Liver (tissue), 9 donors: Measurements from ENCODE around the gene SPAG16. TPM values are rescaled to one million over a fixed set of nuclear protein-coding genes. Genes with fewer than 3 reads are reported as not detected.

ENCODE experiments used
- DNase-seq: peaks from one replicate; pipeline ENCODE4 v3.0.0-alpha.2; 2017; ENCODE audit warnings: low spot score
- H3K27ac ChIP-seq, 2 donors: one replicate each; pipeline ENCODE4 v1.7.0; 2013; ENCODE audit warnings: inconsistent platforms in 2 of 2, low read length in 2 of 2, control low read depth in 1 of 2, low read depth in 1 of 2, mild to moderate bottlenecking in 1 of 2
- H3K27me3 ChIP-seq, 4 donors: one replicate each; pipeline versions ENCODE4 v1.6.1 to v1.7.0; 2013; ENCODE audit warnings: low read length in 3 of 4, inconsistent platforms in 1 of 4, mild to moderate bottlenecking in 1 of 4, moderate library complexity in 1 of 4; ENCODE audit not compliant: control insufficient read depth in 4 of 4, insufficient read depth in 4 of 4
- H3K36me3 ChIP-seq, 4 donors: one replicate each; pipeline versions ENCODE4 v1.6.1 to v1.7.0; 2013; ENCODE audit warnings: low read length in 3 of 4, mild to moderate bottlenecking in 3 of 4, low read depth in 1 of 4, moderate library complexity in 1 of 4; ENCODE audit not compliant: control insufficient read depth in 4 of 4, insufficient read depth in 3 of 4
- H3K4me1 ChIP-seq, 4 donors: one replicate each; pipeline versions ENCODE4 v1.6.1 to v1.7.0; 2013; ENCODE audit warnings: low read length in 3 of 4, mild to moderate bottlenecking in 3 of 4, moderate library complexity in 1 of 4; ENCODE audit not compliant: control insufficient read depth in 4 of 4, insufficient read depth in 4 of 4
- H3K4me3 ChIP-seq, 3 donors: one replicate each; pipeline versions ENCODE4 v1.6.1 to v1.7.0; 2013; ENCODE audit warnings: low read length in 3 of 3, control low read depth in 1 of 3, low read depth in 1 of 3, mild to moderate bottlenecking in 1 of 3
- H3K9ac ChIP-seq, 2 donors: one replicate each; pipeline ENCODE4 v1.7.0; 2013; ENCODE audit warnings: low read length in 2 of 2, mild to moderate bottlenecking in 2 of 2, moderate library complexity in 2 of 2, control low read depth in 1 of 2, low read depth in 1 of 2
- H3K9me3 ChIP-seq, 4 donors: one replicate each; pipeline versions ENCODE4 v1.6.1 to v1.7.0; 2013; ENCODE audit warnings: low read length in 3 of 4; ENCODE audit not compliant: control insufficient read depth in 4 of 4
- ATF3 ChIP-seq: IDR thresholded peaks from 2 replicates; pipeline ENCODE4 v1.6.1; 2016; ENCODE audit warnings: antibody characterized with exemption
- CTCF ChIP-seq: fragments of 150-350 bp; IDR thresholded peaks from 2 replicates; pipeline ENCODE4 v1.5.1; 2017; ENCODE audit warnings: improper control_type of control experiment, low read depth, low read length; ENCODE audit not compliant: missing input control
- FOXA1 ChIP-seq: IDR thresholded peaks from 2 replicates; pipeline ENCODE4 v1.6.1; 2016; ENCODE audit warnings: antibody characterized with exemption
- FOXA2 ChIP-seq: IDR thresholded peaks from 2 replicates; pipeline ENCODE4 v1.6.1; 2016; ENCODE audit warnings: antibody characterized with exemption
- GABPA ChIP-seq, 2 donors: IDR thresholded peaks in 1 of 2; conservative IDR thresholded peaks in 1 of 2; 2 replicates each; pipeline ENCODE4 v1.6.1; 2016; ENCODE audit warnings: antibody characterized with exemption in 2 of 2, mild to moderate bottlenecking in 1 of 2, moderate library complexity in 1 of 2
- HNF4A ChIP-seq, 2 donors: conservative IDR thresholded peaks; 2 replicates each; pipeline ENCODE4 v1.6.1; 2016; ENCODE audit warnings: antibody characterized with exemption in 2 of 2, mild to moderate bottlenecking in 2 of 2
- HNF4G ChIP-seq: IDR thresholded peaks from 2 replicates; pipeline ENCODE4 v1.6.1; 2016; ENCODE audit warnings: antibody characterized with exemption
- JUND ChIP-seq, 2 donors: IDR thresholded peaks; 2 replicates each; pipeline ENCODE4 v1.6.1; 2016; ENCODE audit warnings: antibody characterized with exemption in 2 of 2
- MAX ChIP-seq: IDR thresholded peaks from 2 replicates; pipeline ENCODE4 v1.6.1; 2016; ENCODE audit warnings: antibody characterized with exemption
- NR2F2 ChIP-seq: IDR thresholded peaks from 2 replicates; pipeline ENCODE4 v1.6.1; 2016; ENCODE audit warnings: antibody characterized with exemption
- RAD21 ChIP-seq, 2 donors: IDR thresholded peaks; 2 replicates each; pipeline ENCODE4 v1.6.1; 2016; ENCODE audit warnings: antibody characterized with exemption in 2 of 2, mild to moderate bottlenecking in 2 of 2
- RXRA ChIP-seq, 2 donors: IDR thresholded peaks; 2 replicates each; pipeline ENCODE4 v1.6.1; 2017 to 2018; ENCODE audit warnings: antibody characterized with exemption in 2 of 2, mild to moderate bottlenecking in 1 of 2
- SP1 ChIP-seq: IDR thresholded peaks from 2 replicates; pipeline ENCODE4 v1.6.1; 2018; ENCODE audit warnings: antibody characterized with exemption, mild to moderate bottlenecking
- YY1 ChIP-seq: IDR thresholded peaks from 2 replicates; pipeline ENCODE4 v1.6.1; 2016; ENCODE audit warnings: antibody characterized with exemption, mild to moderate bottlenecking
- ZBTB33 ChIP-seq: IDR thresholded peaks from 2 replicates; pipeline ENCODE4 v1.6.1; 2016; ENCODE audit warnings: antibody characterized with exemption
- WGBS: extraction: QIAGEN DNeasy Blood & Tissue Kit; methylation state at CpG from one replicate; pipeline ENCODE4 v1.1.7; 2013; 5-methylcytosine and 5-hydroxymethylcytosine counted together
- polyA plus RNA-seq, 2 donors: library from polyadenylated mRNA; stranded (reverse) in 1 of 2; unstranded in 1 of 2; fragments of 200-250 nt in 1 of 2; fragments of >200 nt in 1 of 2; fragmentation: Nextera tagmentation in 1 of 2; extraction: Ambion mirVana in 1 of 2; gene quantifications; one replicate each; pipeline versions ENCODE4 v1.2.1 to v1.2.3, GENCODE V29; 2013 to 2015
- total RNA-seq, 2 donors: library from RNA; depleted of rRNA; stranded (reverse); fragments of >200 nt; gene quantifications; one replicate each; pipeline ENCODE4 v1.2.3, GENCODE V29; 2014
- donor health status: healthy.
- donor health status: healthy.
- donor health status: healthy.
- donor health status: healthy.
- donor health status: healthy.

Gene SPAG16
- total and polyA plus RNA-seq, 4 donors = 6.4 to 12.7 (median 11.4) TPM

GRCh38 chr2:213980883-213981282 is 696.6 kb downstream of the SPAG16 start:
- TF ChIP-seq SP1 (no peak), NR2F2 (no peak), CTCF (no peak), ATF3 (no peak)
- Histone ChIP-seq H3K27me3 (no peaks in the 10 kb centered on the region), H3K9ac (no peak overlapping the region), H3K4me3 (no peak overlapping the region), H3K9me3 (no peaks in the 10 kb centered on the region), H3K36me3 (no peaks in the 10 kb centered on the region), H3K4me1 (no peaks in the 10 kb centered on the region), H3K27ac (no peak overlapping the region)
- no peak for DNase-seq
- WGBS = 69% methylated on average over 3 of the region's 3 CpGs

GRCh38 chr2:213989207-213989606 is 704.9 kb downstream of the SPAG16 start:
- H3K27me3 ChIP-seq = no peaks in the 10 kb centered on the region
- no peak overlapping the region for H3K27ac ChIP-seq
- H3K36me3 ChIP-seq = no peaks in the 10 kb centered on the region
- H3K9me3 ChIP-seq = no peaks in the 10 kb centered on the region
- 88% methylated on average over 3 of the region's 3 CpGs for WGBS
- H3K4me3 ChIP-seq = no peak overlapping the region
- TF ChIP-seq ATF3 = no peak
- TF ChIP-seq MAX = no peak
- no peak for TF ChIP-seq FOXA1
- no peak for TF ChIP-seq RAD21 (IDR thresholded peaks at IDR 0.05)
- no peak for TF ChIP-seq GABPA (IDR thresholded peaks at IDR 0.05 in 1 of 2, conservative IDR thresholded peaks at IDR 0.05 in 1 of 2)
- TF ChIP-seq RXRA (IDR thresholded peaks at IDR 0.05) = no peak
- no peak for TF ChIP-seq CTCF
- no peak for TF ChIP-seq YY1
- no peak for TF ChIP-seq HNF4A (conservative IDR thresholded peaks at IDR 0.05)
- no peak for TF ChIP-seq JUND (IDR thresholded peaks at IDR 0.05)
- no peak for TF ChIP-seq HNF4G
- DNase-seq = no peak
- no peaks in the 10 kb centered on the region for H3K4me1 ChIP-seq
- H3K9ac ChIP-seq = no peak overlapping the region

- 89% methylated on average over 5 of the region's 5 CpGs for WGBS
- no peak for TF ChIP-seq HNF4G
- no peak for TF ChIP-seq CTCF
- no peak for TF ChIP-seq ZBTB33
- no peak for TF ChIP-seq MAX
- no peak for TF ChIP-seq RAD21 (IDR thresholded peaks at IDR 0.05)
- TF ChIP-seq ATF3 = no peak
- TF ChIP-seq FOXA2 = no peak
These were observed 707.3 kb downstream of the SPAG16 start for GRCh38 chr2:213991453-213992108.

More at GRCh38 chr2:213991453-213992108, 707.3 kb downstream of the SPAG16 start:
- no peaks in the 10 kb centered on the region for H3K36me3 ChIP-seq
- H3K27me3 ChIP-seq = no peaks in the 10 kb centered on the region
- no peak overlapping the region for H3K9ac ChIP-seq
- no peaks in the 10 kb centered on the region for H3K4me1 ChIP-seq
- H3K27ac ChIP-seq = no peak overlapping the region
- no peak for DNase-seq
- H3K9me3 ChIP-seq = no peaks in the 10 kb centered on the region
- H3K4me3 ChIP-seq = no peak overlapping the region
